ENCODE data around the gene TRPM6. TPM values are rescaled to one million over a fixed set of nuclear protein-coding genes. Genes with fewer than 3 reads are reported as not detected.

Gene TRPM6
- total RNA-seq, 1 donor from 2014 or later: 0.30 TPM

DNA sequence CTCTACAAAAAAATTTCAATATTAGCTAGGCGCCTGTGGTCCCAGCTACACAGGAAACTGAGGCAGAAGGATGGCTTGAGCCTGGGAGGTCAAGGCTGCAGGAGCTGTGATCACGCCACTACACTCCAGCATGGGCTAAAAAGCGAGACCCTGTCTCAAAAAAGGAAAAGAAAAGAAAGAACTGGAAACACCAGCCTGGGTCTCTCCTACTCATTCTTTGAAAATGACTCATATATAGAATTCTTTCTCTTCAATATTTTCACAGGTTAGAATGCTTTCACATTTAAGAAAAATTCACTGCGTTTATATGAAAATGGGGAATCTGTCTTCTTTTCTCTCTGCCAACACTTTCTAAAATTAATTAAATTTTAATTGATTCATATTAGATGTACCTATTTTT lies 115.6 kb downstream of the TRPM6 start:
- H3K27me3 ChIP-seq (ENCODE audit: low read depth): peaks cover 24% of the 10 kb centered on the region
- H3K36me3 ChIP-seq: no peaks in the 10 kb centered on the region
- no peaks in the 10 kb centered on the region for H3K9me3 ChIP-seq (replicated peaks)
- no peak overlapping the region for H3K27ac ChIP-seq (replicated peaks)
- H3K4me1 ChIP-seq: no peaks in the 10 kb centered on the region
- no peak for DNase-seq
- no peak overlapping the region for H3K4me3 ChIP-seq
- intact Hi-C loops (cut with micrococcal nuclease): no loop called here
- TF ChIP-seq CTCF (IDR thresholded peaks at IDR 0.05; ENCODE audit: borderline replicate concordance): no peak

GRCh38 chr9:74771672-74772071 lies 116.0 kb downstream of the TRPM6 start:
- H3K27ac ChIP-seq (replicated peaks): no peak overlapping the region
- no peak for DNase-seq
- no peaks in the 10 kb centered on the region for H3K9me3 ChIP-seq (replicated peaks)
- TF ChIP-seq CTCF (IDR thresholded peaks at IDR 0.05; ENCODE audit: borderline replicate concordance): no peak
- H3K4me3 ChIP-seq: no peak overlapping the region
- no peaks in the 10 kb centered on the region for H3K4me1 ChIP-seq
- H3K27me3 ChIP-seq (ENCODE audit: low read depth): peaks cover 24% of the 10 kb centered on the region
- intact Hi-C loops (cut with micrococcal nuclease): no loop called here
- no peaks in the 10 kb centered on the region for H3K36me3 ChIP-seq

- Histone ChIP-seq H3K27ac (replicated peaks) (no peak overlapping the region), H3K4me1 (no peaks in the 10 kb centered on the region), H3K36me3 (no peaks in the 10 kb centered on the region), H3K4me3 (no peak overlapping the region), H3K27me3 (ENCODE audit: low read depth) (peaks cover 24% of the 10 kb centered on the region), H3K9me3 (replicated peaks) (no peaks in the 10 kb centered on the region)
- no peak for TF ChIP-seq CTCF (IDR thresholded peaks at IDR 0.05; ENCODE audit: borderline replicate concordance)
- intact Hi-C loops (cut with micrococcal nuclease): no loop called here
- DNase-seq: no peak
These were observed 116.5 kb downstream of the TRPM6 start for GRCh38 chr9:74771262-74771585.

- Histone ChIP-seq H3K4me1 (no peaks in the 10 kb centered on the region), H3K27ac (replicated peaks) (no peak overlapping the region), H3K36me3 (no peaks in the 10 kb centered on the region), H3K4me3 (no peak overlapping the region), H3K27me3 (ENCODE audit: low read depth) (peaks cover 24% of the 10 kb centered on the region), H3K9me3 (replicated peaks) (no peaks in the 10 kb centered on the region)
- no peak for DNase-seq
- TF ChIP-seq CTCF (IDR thresholded peaks at IDR 0.05; ENCODE audit: borderline replicate concordance): peak; percentile 54
- intact Hi-C loops (cut with micrococcal nuclease): no loop called here
These were observed 117.0 kb downstream of the TRPM6 start for GRCh38 chr9:74770508-74771261.

GRCh38 chr9:74765481-74765971 lies 122.2 kb downstream of the TRPM6 start:
- intact Hi-C loops (cut with micrococcal nuclease): no loop called here
- Histone ChIP-seq H3K4me1 (no peaks in the 10 kb centered on the region), H3K4me3 (no peak overlapping the region), H3K36me3 (no peaks in the 10 kb centered on the region), H3K9me3 (replicated peaks) (no peaks in the 10 kb centered on the region), H3K27me3 (ENCODE audit: low read depth) (peaks cover 2% of the 10 kb centered on the region), H3K27ac (replicated peaks) (no peak overlapping the region)
- DNase-seq: no peak
- no peak for TF ChIP-seq CTCF (IDR thresholded peaks at IDR 0.05; ENCODE audit: borderline replicate concordance)
